ENCODE results near the gene DENND2C.

DNA sequence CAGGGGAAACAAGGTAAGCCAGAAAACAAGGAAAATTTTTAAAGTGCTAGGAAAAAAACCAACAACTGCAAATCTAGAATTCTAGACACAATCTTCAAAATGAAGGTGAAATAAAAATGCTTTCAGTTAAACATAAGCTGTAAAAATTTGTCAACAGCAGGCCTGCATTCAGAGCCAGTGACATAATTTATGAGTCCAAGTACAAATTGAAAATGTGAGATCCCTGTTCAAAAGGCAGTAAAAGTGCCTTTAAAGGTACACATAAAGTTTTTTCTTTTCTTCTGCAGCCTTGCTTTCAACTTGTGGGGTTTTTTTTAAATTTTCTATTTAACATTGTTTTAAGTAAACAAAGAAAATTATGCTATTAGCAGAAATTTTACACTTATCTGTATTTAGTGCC is 37.4 kb downstream of the DENND2C start:
- no peak for TF ChIP-seq POLR2AphosphoS5 (IDR thresholded peaks at IDR 0.05; ENCODE audit: borderline replicate concordance, low read depth, low read length)
- TF ChIP-seq FOXP2 (optimal IDR thresholded peaks at IDR 0.05; ENCODE audit: control extremely low read depth, extremely low read length, insufficient read depth): no peak
